GM04504 (cell line): ENCODE measurements around the gene HMCN2.

Experiments
- DNase-seq: peaks from one replicate; pipeline ENCODE4 v3.0.0-alpha.2; 2012; ENCODE audit warnings: low read depth

HMCN2 gene

DNA sequence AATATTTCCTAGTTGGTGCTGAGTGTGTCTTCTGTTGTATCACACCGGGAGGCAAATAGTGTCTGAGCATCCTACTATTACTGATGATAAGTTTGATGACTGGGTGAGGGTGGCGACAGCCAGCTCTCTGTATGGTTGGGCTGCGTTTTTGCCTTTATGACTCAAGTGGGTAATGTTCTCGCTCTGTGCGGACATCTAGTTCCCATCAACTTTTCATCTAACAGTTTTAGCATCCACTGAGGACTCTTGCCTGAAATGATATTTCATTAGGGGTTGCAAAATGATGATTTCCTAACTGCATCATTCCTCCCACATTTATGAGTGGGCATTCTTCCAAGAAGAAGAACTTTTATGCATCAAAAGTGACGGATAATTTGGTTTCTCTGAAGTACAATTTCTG, 26.5 kb downstream of the HMCN2 start:
- peak; percentile 22 for DNase-seq

DNA sequence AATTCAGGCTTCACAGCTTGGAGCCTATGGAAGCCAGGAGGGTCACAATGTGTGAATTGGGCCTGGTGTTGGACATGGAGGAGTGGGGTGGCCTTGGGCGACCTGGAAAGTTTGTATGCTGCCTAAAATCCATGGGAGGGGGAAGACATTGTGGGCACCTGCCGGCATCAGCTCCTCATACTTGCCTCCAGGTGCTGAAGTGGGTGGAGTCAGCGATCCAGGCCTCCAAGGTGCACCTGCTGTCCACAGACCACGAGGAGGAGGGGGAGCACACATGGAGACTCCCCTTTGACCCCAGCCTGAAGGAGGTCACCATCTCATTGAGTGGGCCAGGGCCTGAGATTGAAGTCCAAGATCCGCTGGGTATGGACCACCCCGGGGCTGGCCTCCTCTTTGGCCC, 29.1 kb downstream of the HMCN2 start:
- no peak for DNase-seq

DNA sequence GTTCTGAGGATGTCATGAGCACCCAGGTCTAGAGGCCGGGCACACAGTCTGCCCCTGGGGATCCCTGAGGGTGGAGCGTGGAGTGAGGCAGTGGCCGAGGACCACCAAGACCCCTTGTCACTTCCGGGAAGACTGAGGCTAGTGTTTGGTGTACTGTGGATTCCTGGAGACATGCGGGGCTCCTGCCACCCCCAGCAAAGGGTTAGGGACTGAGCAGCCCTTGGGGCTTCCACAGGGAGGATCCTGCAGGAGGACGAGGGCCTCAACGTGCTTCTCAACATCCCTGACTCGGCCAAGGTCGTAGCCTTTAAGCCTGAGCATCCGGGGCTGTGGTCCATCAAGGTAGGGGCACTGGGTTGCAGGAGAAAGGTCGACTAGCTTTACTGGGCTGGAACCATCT, 29.9 kb downstream of the HMCN2 start:
- no peak for DNase-seq

DNA sequence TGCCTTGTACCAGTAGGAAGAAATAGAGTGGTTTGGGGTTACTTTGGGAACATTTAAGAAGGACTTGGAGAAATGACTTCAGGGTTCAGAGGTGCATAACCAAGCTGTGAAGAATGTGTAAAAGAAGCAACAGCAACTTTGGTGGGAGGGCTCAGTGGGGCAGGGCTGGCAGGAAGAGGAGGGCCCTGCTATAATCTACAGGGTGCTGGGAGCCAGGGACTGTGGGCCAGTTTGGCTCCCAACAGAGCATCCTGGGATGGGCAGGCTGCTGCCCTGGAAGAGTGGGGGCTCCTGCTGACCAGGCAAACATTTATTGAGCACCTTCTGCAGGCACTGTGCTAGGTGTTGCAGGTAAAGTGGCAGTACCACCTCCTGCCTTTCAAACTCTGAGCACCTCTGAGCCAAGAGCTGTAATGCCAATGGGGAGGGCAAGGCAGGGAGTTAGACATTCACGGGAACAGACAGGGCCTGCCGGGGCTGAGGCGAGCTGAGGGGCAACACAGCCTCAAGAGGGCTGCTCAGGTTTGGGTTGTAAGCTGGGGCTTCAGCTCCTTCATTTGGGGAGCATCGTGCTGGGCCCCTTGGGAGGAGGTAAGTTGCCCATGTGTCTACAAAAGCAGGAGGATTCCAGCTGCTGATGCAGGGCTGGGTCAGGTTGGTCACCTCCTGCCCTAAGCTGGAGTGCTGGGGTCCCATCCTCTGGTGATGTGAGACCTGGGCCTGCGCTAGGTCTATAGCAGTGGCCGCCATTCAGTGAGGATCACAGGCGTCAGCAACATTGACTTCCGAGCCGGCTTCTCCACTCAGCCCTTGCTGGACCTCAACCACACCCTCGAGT, 30.6 kb downstream of the HMCN2 start:
- no peak for DNase-seq

DNA sequence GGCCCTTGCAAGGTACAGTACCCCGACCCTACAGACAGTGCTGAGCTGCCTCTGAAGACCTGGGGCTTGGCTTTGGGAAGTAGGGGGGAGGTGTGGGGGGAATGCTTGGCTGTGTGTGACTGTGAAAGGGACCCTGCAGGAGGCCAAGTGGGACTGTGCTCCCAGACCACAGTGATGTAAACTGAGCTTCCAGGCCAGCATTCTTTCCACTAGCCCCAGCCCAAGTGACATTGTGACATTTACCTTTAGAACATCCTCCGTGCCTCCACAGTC, 31.2 kb downstream of the HMCN2 start:
- no peak for DNase-seq

DNA sequence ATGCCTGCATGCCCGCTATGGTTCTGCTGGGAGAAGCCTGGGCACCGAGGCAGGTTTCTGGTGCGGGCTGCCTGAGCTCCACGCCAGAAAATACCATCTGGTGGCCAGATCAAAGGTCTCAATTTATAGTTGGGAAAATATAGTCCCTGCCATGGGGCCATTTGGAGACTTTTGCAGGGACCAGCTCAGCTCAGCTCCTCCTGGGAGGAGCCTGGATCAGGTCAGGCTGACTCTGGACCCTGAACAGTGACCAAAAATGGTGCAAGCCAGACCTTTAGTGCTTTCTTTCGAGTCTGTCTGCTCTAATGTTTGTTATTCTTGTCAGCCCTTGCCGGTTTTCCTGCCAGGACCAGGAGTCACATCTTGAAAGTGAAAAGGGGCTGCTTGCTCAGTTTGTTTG, 31.8 kb downstream of the HMCN2 start:
- DNase-seq = no peak

DNA sequence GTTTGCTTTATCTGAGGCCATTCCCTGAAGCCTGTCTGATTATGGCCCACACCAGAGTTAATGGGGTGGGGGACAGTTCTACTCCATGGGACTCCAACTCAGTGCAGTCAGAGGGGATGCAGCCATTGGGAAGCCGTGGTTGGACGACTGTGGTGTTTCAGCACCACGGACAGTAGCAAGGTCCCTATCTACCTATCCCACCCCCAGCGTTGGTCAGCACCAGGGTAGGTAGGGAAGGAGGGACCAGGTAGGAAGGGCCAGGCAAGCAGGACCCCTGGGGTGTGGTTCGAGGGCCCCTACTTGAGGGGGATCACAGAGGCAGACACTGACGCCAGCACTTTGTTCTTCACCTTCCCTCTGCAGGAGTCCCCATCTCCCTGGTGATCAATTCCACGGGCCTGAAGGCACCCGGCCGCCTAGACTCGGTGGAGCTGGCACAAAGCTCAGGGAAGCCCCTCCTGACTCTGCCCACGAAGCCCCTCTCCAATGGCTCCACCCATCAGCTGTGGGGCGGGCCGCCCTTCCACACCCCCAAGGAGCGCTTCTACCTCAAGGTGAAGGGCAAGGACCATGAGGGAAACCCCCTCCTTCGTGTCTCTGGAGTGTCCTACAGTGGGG, 33.2 kb downstream of the HMCN2 start:
- DNase-seq = no peak

DNA sequence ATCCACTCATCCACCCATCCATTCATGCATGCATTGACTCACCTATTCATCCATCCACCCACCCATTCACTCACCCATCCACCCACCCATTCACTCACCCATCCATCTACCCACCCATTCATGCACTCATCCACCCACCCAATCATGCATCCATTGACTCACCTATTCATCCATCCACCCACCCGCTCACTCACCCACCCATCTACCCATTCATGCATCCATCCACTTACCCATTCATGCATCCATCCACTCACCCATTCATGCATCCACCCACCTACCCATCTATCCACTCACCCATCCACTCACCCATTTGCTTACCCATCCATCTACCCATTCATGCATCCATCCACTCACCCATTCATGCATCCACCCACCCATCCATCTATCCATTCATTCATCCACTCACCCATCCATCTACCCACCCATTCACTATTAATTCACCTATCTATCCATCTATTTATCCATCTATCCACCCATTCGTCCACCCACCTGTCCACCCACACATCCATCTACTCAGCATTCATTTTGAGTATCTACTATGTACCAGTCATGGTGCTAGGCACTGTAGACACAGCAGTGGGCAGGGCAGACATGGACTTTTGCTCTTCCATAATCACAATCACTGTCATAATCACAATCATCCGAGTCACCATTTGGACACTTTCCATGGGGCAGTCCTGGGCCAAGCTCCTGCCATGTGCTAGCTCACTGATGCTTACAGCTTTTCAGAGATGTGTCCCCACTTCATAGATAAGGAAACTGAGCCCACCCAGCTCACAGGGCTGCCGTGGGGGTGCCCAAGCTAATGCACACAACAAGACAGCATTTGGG, 34.4 kb downstream of the HMCN2 start:
- DNase-seq = no peak

DNA sequence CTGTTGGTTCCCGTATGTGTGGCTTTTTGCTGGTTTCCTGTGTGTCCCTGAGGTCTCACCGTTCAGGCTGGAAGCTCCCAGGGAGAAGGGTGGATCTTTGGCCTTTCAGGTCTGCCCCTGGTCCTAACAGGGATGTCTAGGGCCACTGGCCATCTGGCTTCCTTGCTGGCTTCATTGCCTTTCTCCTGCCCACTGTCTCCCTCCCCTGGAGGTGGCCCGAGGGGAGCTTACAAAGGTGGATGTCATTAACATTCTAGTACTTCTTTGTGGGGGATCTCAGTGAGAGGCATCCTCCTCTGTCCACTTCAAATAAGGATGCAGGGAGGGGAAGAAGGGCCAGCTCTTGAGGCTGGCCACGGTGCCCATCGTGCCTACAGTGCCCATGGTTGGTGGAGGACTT, 35.2 kb downstream of the HMCN2 start:
- DNase-seq = no peak

DNA sequence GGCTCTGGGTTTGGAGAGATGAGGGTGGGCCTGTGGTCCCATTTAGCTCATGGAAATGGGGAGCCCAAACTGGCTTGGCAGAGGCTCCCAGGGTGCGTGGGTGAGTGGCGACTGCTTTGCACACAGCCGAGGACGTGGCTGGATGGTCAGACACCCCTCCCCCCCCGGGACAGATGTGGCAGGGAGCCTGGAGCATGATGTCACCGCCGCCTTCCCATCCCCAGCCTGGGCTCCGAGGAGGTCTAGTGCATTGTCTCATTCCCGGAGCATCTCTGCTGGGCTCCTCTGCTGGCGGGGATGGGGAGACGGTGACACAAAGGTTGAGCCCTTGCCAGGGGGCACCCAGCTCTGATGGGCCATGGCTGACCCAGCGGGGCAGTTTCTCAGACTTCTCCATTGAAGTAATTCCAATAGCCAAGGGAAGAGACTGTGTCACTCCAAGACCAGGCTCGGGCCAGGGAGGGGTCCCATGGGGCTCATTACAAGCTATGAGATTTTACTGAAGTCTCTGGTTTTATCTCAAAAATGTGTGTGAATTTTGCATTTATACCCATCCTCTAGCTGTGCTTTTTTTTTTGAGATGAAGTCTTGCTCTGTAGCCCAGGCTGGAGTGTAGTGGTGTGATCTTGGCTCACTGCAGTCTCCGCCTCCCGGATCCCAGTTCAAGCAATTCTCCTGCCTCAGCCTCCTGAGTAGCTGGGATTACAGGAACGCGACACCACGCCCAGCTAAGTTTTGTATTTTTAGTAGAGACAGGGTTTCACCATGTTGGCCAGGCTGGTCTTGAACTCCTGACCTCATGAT, 36.1 kb downstream of the HMCN2 start:
- peak; percentile 43 for DNase-seq

DNA sequence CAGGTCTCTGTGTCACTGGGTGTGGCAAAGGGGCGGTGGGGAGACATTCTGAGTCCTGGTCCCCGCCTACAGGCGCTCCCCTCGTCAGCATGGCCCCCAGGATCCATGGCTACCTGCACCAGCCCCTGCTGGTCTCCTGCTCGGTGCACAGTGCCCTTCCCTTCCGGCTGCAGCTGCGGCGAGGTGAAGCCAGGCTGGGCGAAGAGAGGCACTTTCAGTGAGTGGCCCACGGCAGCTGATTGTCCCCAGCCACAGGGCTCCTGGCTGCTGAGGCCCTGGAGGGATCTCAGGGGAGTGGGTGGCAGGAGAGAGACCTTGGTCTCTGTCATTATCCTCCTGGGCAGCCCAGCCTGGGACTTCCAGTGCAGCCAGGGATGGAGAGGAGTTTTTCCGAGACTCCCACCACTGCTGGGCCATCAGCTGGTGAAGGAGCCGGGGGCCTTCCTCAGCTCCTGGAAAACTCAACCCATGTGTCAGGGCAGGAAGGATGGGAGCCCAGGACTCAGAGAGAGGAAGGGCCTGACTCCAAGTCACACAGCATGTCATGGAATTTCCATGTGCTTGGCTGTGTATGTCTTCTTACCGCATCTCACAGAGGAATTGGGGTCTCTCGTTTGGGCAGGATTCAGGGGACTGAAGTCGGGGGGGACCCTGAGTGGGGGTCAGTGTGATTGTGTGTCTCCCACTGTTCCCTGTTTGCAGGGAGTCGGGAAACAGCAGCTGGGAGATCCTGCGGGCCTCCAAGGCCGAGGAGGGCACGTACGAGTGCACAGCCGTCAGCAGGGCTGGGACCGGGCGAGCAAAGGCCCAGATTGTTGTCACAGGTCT, 37.4 kb downstream of the HMCN2 start:
- DNase-seq = no peak

DNA sequence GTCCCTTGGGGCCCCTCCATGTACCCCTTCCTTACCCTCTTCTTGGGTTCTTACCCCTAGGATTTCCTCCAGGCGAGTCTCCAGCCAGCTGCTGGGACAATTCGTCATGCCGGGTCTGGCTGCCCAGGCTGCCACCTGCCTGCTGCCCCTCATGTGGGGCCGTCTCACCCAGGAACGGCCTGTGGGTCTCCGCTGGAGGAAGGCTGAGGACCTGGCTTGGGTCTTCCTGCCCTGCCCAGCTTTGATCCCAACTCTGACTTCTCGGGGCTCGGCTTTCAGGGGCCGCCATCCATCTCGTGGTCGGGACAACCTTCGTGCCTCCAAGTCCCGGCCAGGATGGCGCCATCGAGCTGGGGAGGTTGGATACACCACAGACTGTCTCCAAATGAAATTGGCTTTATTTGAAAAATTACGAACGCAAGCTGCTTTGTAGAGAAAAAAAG, 38.1 kb downstream of the HMCN2 start:
- no peak for DNase-seq

DNA sequence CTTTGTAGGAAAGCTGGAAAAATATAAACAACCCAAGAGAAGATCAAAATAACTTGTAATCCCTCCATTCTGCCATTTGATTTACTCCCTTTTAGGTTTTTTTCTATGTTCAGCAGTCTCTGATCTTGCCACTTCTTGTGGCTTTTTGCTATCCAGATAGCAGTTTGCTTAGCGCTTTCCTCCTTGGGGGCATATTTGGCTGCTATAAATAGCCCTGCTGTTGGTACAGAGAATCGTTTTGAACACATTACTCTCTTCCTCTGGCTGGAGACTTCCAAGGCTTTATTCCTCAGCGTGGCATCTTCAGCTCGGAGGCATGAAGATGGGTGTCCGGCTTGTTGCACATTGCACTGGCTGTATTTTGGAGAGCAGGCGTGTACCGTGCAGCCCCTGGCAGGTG, 38.6 kb downstream of the HMCN2 start:
- DNase-seq = no peak

DNA sequence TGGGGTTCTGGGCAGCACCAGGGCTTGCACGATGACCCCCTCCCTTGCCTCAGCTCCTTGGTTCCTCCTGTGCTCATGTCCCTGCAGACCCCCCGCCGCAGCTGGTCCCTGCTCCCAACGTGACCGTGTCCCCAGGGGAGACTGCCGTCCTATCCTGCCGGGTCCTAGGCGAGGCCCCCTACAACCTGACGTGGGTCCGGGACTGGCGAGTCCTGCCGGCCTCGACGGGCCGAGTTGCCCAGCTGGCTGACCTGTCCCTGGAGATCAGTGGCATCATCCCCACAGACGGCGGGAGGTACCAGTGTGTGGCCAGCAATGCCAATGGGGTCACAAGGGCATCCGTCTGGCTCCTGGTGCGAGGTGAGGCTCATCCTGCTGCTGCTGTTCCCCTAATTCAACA, 39.1 kb downstream of the HMCN2 start:
- DNase-seq = no peak

DNA sequence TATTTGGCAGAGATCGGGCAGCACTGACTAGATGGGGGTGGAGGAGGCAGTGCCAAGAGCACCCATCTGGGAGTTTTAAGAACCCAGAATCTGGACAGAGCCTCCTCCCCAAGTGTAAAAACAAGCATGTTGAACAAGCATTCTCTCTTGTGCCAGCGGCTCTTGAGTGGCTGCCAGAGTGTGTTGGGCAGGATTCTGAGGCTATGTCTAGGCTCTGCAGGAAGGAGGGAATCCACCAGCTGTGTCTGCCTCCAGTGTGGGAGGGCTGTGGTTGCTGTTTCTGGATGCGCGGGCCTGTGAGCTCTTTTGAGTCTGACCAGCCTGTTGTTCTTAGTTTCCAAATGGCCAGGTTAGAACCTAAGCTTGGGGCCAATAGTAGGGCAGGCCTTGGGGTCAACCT, 39.8 kb downstream of the HMCN2 start:
- DNase-seq = no peak

DNA sequence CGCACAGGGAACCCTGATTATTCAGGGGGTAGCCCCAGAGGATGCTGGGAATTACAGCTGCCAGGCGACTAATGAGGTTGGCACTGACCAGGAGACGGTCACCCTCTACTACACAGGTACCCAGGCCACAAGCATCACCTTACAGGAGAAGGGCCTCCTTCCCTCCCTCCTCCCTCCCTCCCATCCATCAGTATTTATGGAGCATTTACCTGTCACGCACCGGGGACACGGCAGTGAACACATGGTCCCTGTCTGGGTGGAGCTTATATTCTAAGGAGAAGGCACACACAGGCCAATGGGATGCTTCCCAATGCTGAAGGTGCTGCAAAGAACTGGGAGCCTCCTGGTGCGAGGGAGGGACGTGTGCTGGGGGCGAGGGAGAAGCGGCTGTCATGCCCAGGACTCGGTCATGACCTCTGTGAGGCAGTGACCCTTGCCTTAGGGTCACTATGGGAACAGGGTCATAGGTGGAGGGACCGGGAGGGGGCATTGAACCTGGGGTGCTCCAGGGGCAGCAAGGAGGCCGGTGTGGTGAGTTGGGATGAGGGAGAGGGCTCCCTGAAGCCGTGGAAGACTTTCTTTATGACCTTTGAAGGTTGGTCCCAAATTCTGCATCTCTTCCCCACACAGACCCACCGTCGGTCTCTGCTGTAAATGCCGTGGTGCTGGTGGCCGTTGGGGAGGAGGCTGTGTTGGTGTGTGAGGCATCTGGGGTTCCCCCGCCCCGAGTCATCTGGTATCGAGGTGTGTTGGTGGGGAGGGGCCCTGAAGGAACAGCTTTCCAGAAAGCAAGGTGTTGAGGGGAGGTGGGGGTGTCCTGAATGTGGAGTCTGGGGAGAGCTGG, 41.5 kb downstream of the HMCN2 start:
- DNase-seq = no peak

DNA sequence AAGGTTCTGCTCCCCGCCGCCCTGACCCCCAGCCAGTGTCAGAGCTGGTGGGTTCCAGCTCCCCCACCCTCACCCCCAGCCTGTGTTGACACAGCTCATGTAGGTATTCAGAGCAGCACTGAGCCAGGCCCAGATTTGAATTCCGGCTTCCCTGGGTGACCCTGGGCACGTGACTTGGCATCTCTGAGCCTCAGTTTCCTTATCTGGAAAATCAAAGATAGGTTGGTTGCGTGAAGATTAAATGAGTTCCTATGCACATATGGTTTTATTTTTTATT, 42.0 kb downstream of the HMCN2 start:
- no peak for DNase-seq

DNA sequence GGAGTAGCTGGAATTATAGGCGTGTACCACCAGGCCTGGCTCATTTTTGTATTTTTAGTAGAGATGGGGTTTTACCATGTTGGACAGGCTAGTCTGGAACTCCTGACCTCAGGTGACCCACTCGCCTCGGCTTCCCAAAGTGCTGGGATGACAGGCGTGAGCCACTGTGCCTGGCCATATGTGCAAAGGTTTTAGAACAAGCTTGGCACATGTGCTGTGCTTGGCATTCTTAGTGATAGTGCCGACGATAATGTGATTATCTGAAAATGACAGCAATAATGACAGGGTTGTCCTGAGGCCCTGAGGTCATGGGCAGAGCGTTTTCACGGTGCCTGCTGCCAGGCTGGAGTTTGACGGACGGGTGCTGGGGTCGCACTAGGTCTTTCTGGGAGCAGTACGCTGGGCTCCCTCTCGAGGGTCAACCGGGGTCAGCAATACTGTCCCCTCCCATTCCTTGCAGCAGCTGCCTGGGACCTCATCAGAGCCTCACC, 42.6 kb downstream of the HMCN2 start:
- DNase-seq = no peak

DNA sequence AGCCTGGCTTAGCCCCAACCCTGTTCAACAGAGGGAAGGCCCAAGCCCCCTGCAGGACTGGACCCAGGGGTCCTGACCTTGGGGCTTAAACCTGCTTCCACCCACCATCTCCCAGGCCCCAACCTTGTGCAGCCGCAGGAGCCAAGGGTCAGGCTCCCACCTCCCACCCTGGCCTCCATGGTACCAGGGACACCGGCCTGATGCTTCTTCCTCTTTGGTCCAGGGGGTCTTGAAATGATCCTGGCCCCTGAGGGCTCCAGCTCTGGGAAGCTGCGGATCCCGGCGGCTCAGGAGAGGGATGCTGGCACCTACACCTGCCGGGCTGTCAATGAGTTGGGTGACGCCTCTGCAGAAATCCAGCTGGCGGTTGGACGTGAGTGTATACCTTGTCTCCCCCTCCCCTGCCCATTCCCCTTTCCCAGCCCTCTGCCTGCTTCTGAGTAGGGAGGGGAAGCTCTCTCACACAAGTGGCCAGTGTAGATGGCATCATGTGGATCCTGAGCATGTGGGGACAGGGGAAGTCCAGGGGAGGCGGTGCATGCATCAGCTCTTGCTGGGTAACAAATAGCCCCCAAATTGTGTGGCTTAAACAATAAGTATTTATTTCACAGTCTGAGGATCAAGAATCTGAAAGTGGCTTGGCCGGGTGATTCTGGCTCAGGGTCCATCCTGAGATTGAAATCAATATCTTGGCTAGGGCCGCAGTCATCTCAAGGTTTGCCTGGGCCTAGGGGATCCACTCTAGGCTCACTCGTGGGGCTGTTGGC, 44.3 kb downstream of the HMCN2 start:
- DNase-seq = no peak

DNA sequence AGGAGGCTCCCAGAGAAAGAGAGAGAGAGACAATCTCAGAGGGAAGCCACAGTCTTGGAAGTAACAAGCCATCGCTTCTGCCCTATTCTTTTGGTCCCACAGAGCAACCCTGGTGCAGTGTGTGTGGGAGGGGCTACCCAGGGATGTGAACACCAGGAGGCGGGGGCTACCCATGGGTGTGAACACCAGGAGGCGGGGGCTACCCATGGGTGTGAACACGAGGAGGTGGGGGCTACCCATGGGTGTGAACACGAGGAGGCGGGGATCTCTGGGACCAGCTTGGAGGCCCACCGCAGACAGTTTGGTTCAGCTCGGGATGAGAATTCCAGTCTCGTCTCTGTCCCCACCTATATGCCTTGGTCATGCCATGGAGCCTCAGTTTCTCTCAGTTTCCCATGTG, 44.9 kb downstream of the HMCN2 start:
- no peak for DNase-seq
